A549 (cell line): ENCODE measurements around the gene EXOSC7. TPM values are rescaled to one million over a fixed set of nuclear protein-coding genes. Genes with fewer than 3 reads are reported as not detected.

Experiments
- ATAC-seq, 2 experiments: fragments of 200-7000 bp in 1 of 2; fragments of >200 bp in 1 of 2; cut with Nextera tagmentation in 1 of 2; cut with Tn5 transposase in 1 of 2; 3 replicates each; pipeline versions ENCODE4 v1.8.0 to v1.9.1; 2018 to 2020; ENCODE audit warnings: mild to moderate bottlenecking in 1 of 2, moderate library complexity in 1 of 2
- CTCF ChIA-PET: fragments of 300-600 bp; sonication (Branson Sonifier 250); formaldehyde crosslinking; extraction: SDS; loops from one replicate; lab custom pipeline; 2021; ENCODE audit warnings: antibody characterized with exemption, inconsistent platforms; lab: Yijun Ruan, JAX
- POLR2A ChIA-PET: fragments of 350-600 bp; formaldehyde crosslinking; extraction: SDS; loops from one replicate; lab custom pipeline; 2021; ENCODE audit warnings: antibody characterized with exemption, inconsistent platforms; lab: Yijun Ruan, JAX
- DNase-seq, 2 experiments: peaks; one replicate each; pipeline versions ENCODE4 v3.0.0 to v3.0.0-alpha.2; 2011 to 2016; ENCODE audit warnings: low read depth in 1 of 2, low spot score in 1 of 2
- FAIRE-seq: peaks from 2 replicates; lab custom pipeline; 2011; peaks lifted over from hg19 to GRCh38; lab: Jason Lieb, UNC
- H3K27ac ChIP-seq, 2 experiments: fragments of >200 bp; sonication (Bioruptor Twin); formaldehyde crosslinking; 3 replicates each; pipeline ENCODE4 v1.5.1; 2016 to 2017
- H3K4me1 ChIP-seq: fragments of >200 bp; sonication (Bioruptor Twin); formaldehyde crosslinking; 3 replicates; pipeline ENCODE4 v1.6.1; 2016
- H3K4me2 ChIP-seq: fragments of >200 bp; sonication (Bioruptor Twin); formaldehyde crosslinking; 3 replicates; pipeline ENCODE4 v1.6.1; 2016
- H3K4me3 ChIP-seq: fragments of >200 bp; sonication (Bioruptor Twin); formaldehyde crosslinking; 3 replicates; pipeline ENCODE4 v1.5.1; 2016
- H3K9me3 ChIP-seq: fragments of >200 bp; sonication (Bioruptor Twin); formaldehyde crosslinking; 3 replicates; pipeline ENCODE4 v1.6.1; 2016
- CBX2 ChIP-seq: fragments of 200-600 bp; sonication (generic); IDR thresholded peaks from 2 replicates; pipeline ENCODE4 v1.6.1; 2016; ENCODE audit warnings: low read depth, mild to moderate bottlenecking, borderline replicate concordance
- CHD2 ChIP-seq: fragments of 150-350 bp; IDR thresholded peaks from 2 replicates; pipeline ENCODE4 v1.6.1; 2014; ENCODE audit warnings: low read length; ENCODE audit not compliant: partially characterized antibody
- CHD4 ChIP-seq: fragments of 200-600 bp; sonication (generic); IDR thresholded peaks from 2 replicates; pipeline ENCODE4 v1.6.1; 2016; ENCODE audit warnings: antibody characterized with exemption, mild to moderate bottlenecking, borderline replicate concordance
- EHMT2 ChIP-seq: fragments of 200-600 bp; sonication (generic); IDR thresholded peaks from 2 replicates; pipeline ENCODE4 v1.6.1; 2016; ENCODE audit warnings: antibody characterized with exemption, low read depth, mild to moderate bottlenecking, moderate library complexity
- ELK1 ChIP-seq: fragments of 150-350 bp; IDR thresholded peaks from 2 replicates; pipeline ENCODE4 v1.6.1; 2014; ENCODE audit warnings: low read depth, mild to moderate bottlenecking, low read length
- EP300 ChIP-seq, 2 experiments: fragments of >200 bp; sonication (Bioruptor Twin); formaldehyde crosslinking; IDR thresholded peaks; 2 replicates in 1 of 2; 3 replicates in 1 of 2; pipeline ENCODE4 v1.6.1; 2016 to 2017
- FOSL2 ChIP-seq, 2 experiments: fragments of 450-650 bp in 1 of 2; fragments of >200 bp in 1 of 2; sonication (Bioruptor Twin) in 1 of 2; formaldehyde crosslinking; IDR thresholded peaks; 2 replicates each; pipeline versions ENCODE4 v1.5.0 to v1.6.1; 2016 to 2020; ENCODE audit warnings: mild to moderate bottlenecking in 1 of 2, moderate library complexity in 1 of 2
- HDAC2 ChIP-seq: fragments of 200-600 bp; sonication (generic); IDR thresholded peaks from 2 replicates; pipeline ENCODE4 v1.6.1; 2016
- HEYL ChIP-seq: fragments of 250-450 bp; sonication (Bioruptor Pico); IDR thresholded peaks from 2 replicates; pipeline ENCODE4 v1.8.0; 2021; ENCODE audit warnings: mild to moderate bottlenecking, moderate library complexity
- HMGXB4 ChIP-seq: fragments of 250-450 bp; sonication (Bioruptor Pico); IDR thresholded peaks from 2 replicates; pipeline ENCODE4 v1.5.0; 2021; ENCODE audit warnings: mild to moderate bottlenecking, moderate library complexity, borderline replicate concordance
- HOXB13 ChIP-seq: fragments of 250-450 bp; sonication (Bioruptor Pico); IDR thresholded peaks from 2 replicates; pipeline ENCODE4 v1.5.0; 2020; ENCODE audit warnings: low read depth, mild to moderate bottlenecking, moderate library complexity
- JUN ChIP-seq, 2 experiments: fragments of >200 bp; sonication (Bioruptor Twin); formaldehyde crosslinking; IDR thresholded peaks; 2 replicates in 1 of 2; 3 replicates in 1 of 2; pipeline ENCODE4 v1.6.1; 2016 to 2017
- KDM1A ChIP-seq: fragments of 200-600 bp; sonication (generic); IDR thresholded peaks from 2 replicates; pipeline ENCODE4 v1.6.1; 2016; ENCODE audit warnings: low read depth, mild to moderate bottlenecking
- MAZ ChIP-seq: fragments of 150-350 bp; IDR thresholded peaks from 2 replicates; pipeline ENCODE4 v1.6.1; 2014; ENCODE audit warnings: antibody characterized with exemption, low read depth, low read length, borderline replicate concordance
- MYC ChIP-seq: IDR thresholded peaks from 2 replicates; pipeline ENCODE4 v1.6.1; 2012; ENCODE audit warnings: mild to moderate bottlenecking, inconsistent platforms, low read length, improper control_type of control experiment, borderline replicate concordance
- PHF8 ChIP-seq: fragments of 200-600 bp; sonication (generic); IDR thresholded peaks from 2 replicates; pipeline ENCODE4 v1.6.1; 2016; ENCODE audit warnings: low read depth, mild to moderate bottlenecking, antibody characterized with exemption, moderate library complexity, borderline replicate concordance
- POLR2A ChIP-seq: IDR thresholded peaks from 2 replicates; pipeline ENCODE4 v1.6.1; 2012; ENCODE audit warnings: mild to moderate bottlenecking, low read length
- RAD21 ChIP-seq, 2 experiments: fragments of >200 bp in 1 of 2; sonication (Bioruptor Twin) in 1 of 2; formaldehyde crosslinking in 1 of 2; IDR thresholded peaks in 1 of 2; conservative IDR thresholded peaks in 1 of 2; 2 replicates in 1 of 2; 3 replicates in 1 of 2; pipeline ENCODE4 v1.6.1; 2012 to 2018; ENCODE audit warnings: inconsistent platforms in 1 of 2
- SMC3 ChIP-seq: fragments of >200 bp; sonication (Bioruptor Twin); formaldehyde crosslinking; IDR thresholded peaks from 3 replicates; pipeline ENCODE4 v1.6.1; 2018; ENCODE audit warnings: inconsistent platforms
- TP53 ChIP-seq: fragments of 250-450 bp; sonication (Bioruptor Pico); IDR thresholded peaks from 2 replicates; pipeline ENCODE4 v1.5.0; 2021; ENCODE audit warnings: mild to moderate bottlenecking, moderate library complexity
- ZC3H11A ChIP-seq: fragments of 450-650 bp; IDR thresholded peaks from 2 replicates; pipeline ENCODE4 v1.6.1; 2014; ENCODE audit warnings: antibody characterized with exemption, mild to moderate bottlenecking
- ZFP36 ChIP-seq: fragments of 450-650 bp; IDR thresholded peaks from 2 replicates; pipeline ENCODE4 v1.6.1; 2014; ENCODE audit warnings: borderline replicate concordance; ENCODE audit not compliant: partially characterized antibody
- ZSCAN20 ChIP-seq: fragments of 250-450 bp; sonication (Bioruptor Pico); IDR thresholded peaks from 2 replicates; pipeline ENCODE4 v1.8.0; 2022; ENCODE audit warnings: mild to moderate bottlenecking, moderate library complexity
- whole genome bisulfite sequencing: methylation state at CpG from one replicate; pipeline ENCODE4 v1.1.6; 2017; ENCODE audit errors: missing lambda C conversion rate; 5-methylcytosine and 5-hydroxymethylcytosine counted together
- polyA plus RNA-seq, 4 experiments: library from polyadenylated mRNA; depleted of rRNA in 3 of 4; stranded (reverse); fragments of >200 nt; fragmentation: RNase III in 1 of 4; extraction: RNeasy Plus Mini Kit Qiagen cat#74134 plus additional on column Dnase treatment in 1 of 4; gene quantifications; 2 replicates in 3 of 4; 3 replicates in 1 of 4; pipeline ENCODE4 v1.2.3, GENCODE V29; 2011 to 2017
- TF ChIP-seq, protein P1 (sequence below): IDR thresholded peaks from 2 replicates; pipeline ENCODE4 v1.6.1; 2012

Gene EXOSC7
- polyA plus RNA-seq, 2 of the 4 experiments (the other 2 are of a cell fraction): 59.1 to 68.4 TPM

- CTCF ChIA-PET: no interaction called here
- POLR2A ChIA-PET: no interaction called here
- no peak for TF ChIP-seq EHMT2
- TF ChIP-seq HEYL (CRISPR knock-in tag): no peak
- TF ChIP-seq, protein P1, sequence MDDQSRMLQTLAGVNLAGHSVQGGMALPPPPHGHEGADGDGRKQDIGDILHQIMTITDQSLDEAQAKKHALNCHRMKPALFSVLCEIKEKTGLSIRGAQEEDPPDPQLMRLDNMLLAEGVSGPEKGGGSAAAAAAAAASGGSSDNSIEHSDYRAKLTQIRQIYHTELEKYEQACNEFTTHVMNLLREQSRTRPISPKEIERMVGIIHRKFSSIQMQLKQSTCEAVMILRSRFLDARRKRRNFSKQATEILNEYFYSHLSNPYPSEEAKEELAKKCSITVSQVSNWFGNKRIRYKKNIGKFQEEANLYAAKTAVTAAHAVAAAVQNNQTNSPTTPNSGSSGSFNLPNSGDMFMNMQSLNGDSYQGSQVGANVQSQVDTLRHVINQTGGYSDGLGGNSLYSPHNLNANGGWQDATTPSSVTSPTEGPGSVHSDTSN: no peak
- TF ChIP-seq SMC3: no peak
- TF ChIP-seq RAD21 (conservative IDR thresholded peaks at IDR 0.05 in 1 of 2, IDR thresholded peaks at IDR 0.05 in 1 of 2): no peak
- TF ChIP-seq FOSL2 (IDR thresholded peaks at IDR 0.05): no peak
- peak; percentile 46; the same call in 1 of the 2 replicates for TF ChIP-seq FOSL2 (CRISPR knock-in tag; IDR thresholded peaks at IDR 0.05)
- no peak for TF ChIP-seq HMGXB4
- DNase-seq (no peak), ATAC-seq (no peak), FAIRE-seq (no peak)
- Histone ChIP-seq H3K4me2 (no peak overlapping the region), H3K9me3 (no peaks in the 10 kb centered on the region), H3K4me3 (no peak overlapping the region), H3K4me1 (peaks cover 20% of the 10 kb centered on the region), H3K27ac (no peak overlapping the region; a peak in 1 of 6 replicates)
- WGBS: 36% methylated on average over 3 of the region's 3 CpGs
Measured at GRCh38 chr3:45057557-45057956, 81.5 kb downstream of the EXOSC7 start.

- Histone ChIP-seq H3K27ac (no peak overlapping the region), H3K4me1 (peaks cover 18% of the 10 kb centered on the region), H3K9me3 (no peaks in the 10 kb centered on the region), H3K4me2 (no peak overlapping the region), H3K4me3 (no peak overlapping the region)
- TF ChIP-seq HEYL (CRISPR knock-in tag) (no peak), HDAC2 (no peak), HOXB13 (CRISPR knock-in tag) (no peak), ELK1 (no peak), CHD2 (no peak), ZSCAN20 (CRISPR knock-in tag) (no peak), JUN (IDR thresholded peaks at IDR 0.05) (no peak), MYC (no peak), CHD4 (no peak), ZC3H11A (no peak), TP53 (CRISPR knock-in tag) (no peak), PHF8 (no peak), MAZ (no peak), EP300 (IDR thresholded peaks at IDR 0.05) (no peak), CBX2 (no peak), ZFP36 (no peak), SMC3 (no peak), KDM1A (no peak), POLR2A (no peak), HMGXB4 (no peak)
- ChIA-PET CTCF (no interaction called here), POLR2A (no interaction called here)
- ATAC-seq (no peak), FAIRE-seq (no peak), DNase-seq (no peak)
- 94% methylated on average over 2 of the region's 2 CpGs for WGBS
Measured at GRCh38 chr3:45059132-45059531, 83.1 kb downstream of the EXOSC7 start.
